Neural progenitor cell (in vitro differentiated cells): ENCODE measurements around the gene GRID1.

Source experiments
- EZH2 ChIP-seq: fragments of 200-600 bp; sonication (generic); IDR thresholded peaks from 2 replicates; pipeline ENCODE4 v1.6.1; 2017; ENCODE audit warnings: antibody characterized with exemption, mild to moderate bottlenecking, moderate library complexity
- EZH2phosphoT487 ChIP-seq: fragments of 200-600 bp; sonication (generic); IDR thresholded peaks from 2 replicates; pipeline ENCODE4 v1.6.1; 2017; ENCODE audit warnings: antibody characterized with exemption
- TF ChIP-seq, protein P1 (sequence below): fragments of 200-600 bp; sonication (generic); IDR thresholded peaks from 2 replicates; pipeline ENCODE4 v1.5.1; 2017; ENCODE audit warnings: antibody characterized with exemption, mild to moderate bottlenecking

GRCh38 chr10:85977642-85978041 is 389.0 kb downstream of the GRID1 start:
- TF ChIP-seq, protein P1, sequence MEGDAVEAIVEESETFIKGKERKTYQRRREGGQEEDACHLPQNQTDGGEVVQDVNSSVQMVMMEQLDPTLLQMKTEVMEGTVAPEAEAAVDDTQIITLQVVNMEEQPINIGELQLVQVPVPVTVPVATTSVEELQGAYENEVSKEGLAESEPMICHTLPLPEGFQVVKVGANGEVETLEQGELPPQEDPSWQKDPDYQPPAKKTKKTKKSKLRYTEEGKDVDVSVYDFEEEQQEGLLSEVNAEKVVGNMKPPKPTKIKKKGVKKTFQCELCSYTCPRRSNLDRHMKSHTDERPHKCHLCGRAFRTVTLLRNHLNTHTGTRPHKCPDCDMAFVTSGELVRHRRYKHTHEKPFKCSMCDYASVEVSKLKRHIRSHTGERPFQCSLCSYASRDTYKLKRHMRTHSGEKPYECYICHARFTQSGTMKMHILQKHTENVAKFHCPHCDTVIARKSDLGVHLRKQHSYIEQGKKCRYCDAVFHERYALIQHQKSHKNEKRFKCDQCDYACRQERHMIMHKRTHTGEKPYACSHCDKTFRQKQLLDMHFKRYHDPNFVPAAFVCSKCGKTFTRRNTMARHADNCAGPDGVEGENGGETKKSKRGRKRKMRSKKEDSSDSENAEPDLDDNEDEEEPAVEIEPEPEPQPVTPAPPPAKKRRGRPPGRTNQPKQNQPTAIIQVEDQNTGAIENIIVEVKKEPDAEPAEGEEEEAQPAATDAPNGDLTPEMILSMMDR = no peak
- TF ChIP-seq EZH2 (no peak), EZH2phosphoT487 (no peak)
